HuH-7 (cell line): Measurements from ENCODE around the gene SLC25A19.
"Not testable (repeated sequence)": the region's sequence is repeated elsewhere in the genome, so short reads cannot be mapped to it uniquely, and the experiment has no call there.

ENCODE experiments used
- DNase-seq: peaks from one replicate; pipeline ENCODE4 v3.0.0; 2011; ENCODE audit warnings: low spot score

Gene SLC25A19

GRCh38 chr17:75301502-75302206 lies 12.4 kb upstream of the SLC25A19 start:
- no peak for DNase-seq

- DNase-seq, result no peak
Measured at GRCh38 chr17:75301049-75301448, 11.8 kb upstream of the SLC25A19 start.

DNA sequence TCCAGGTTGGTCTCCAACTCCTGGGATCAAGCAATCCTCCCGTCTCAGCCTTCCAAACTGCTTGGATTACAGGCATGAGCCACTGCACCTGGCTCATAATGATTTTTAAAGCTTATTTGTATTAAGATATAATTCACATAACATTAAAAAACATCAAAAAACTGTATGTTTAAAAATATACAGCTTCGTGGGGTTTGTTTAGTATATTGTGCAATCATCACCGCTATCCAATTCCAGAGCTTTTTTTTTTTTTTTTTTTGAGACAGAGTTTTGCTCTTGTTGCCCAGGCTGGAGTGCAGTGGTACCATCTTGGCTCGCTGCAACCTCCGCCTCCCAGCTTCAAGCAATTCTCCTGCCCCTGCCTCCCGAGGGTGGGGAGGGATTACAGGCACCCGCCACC lies 11.0 kb upstream of the SLC25A19 start:
- DNase-seq, result no peak

- peak; percentile 45 for DNase-seq
Measured at GRCh38 chr17:75295201-75296158, 6.2 kb upstream of the SLC25A19 start.

GRCh38 chr17:75292810-75293448 lies 3.7 kb upstream of the SLC25A19 start:
- DNase-seq, result not testable (repeated sequence)

GRCh38 chr17:75289832-75290337 lies 652 bp upstream of the SLC25A19 start:
- no peak for DNase-seq

GRCh38 chr17:75288770-75289114 lies 491 bp downstream of the SLC25A19 start:
- DNase-seq, result no peak

DNA sequence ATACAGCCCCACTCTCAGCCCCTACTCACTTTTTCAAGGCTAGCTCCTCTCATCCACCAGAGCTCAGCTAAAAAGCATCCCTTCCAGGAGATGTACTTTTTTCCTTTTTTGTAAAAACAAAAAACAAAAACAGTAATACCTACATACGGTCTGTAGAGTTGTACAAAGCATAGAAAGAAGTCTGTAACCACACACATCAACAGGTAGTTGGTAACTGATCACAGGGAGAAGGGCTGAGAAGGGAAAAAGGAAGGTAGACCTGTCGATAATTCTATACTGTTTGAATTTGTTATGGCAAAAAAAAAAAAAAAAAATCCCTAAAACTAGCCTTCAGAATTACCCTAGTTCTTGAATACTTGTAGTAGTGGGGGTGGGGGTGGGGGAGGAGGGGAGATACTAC lies 874 bp downstream of the SLC25A19 start:
- DNase-seq, result no peak

DNA sequence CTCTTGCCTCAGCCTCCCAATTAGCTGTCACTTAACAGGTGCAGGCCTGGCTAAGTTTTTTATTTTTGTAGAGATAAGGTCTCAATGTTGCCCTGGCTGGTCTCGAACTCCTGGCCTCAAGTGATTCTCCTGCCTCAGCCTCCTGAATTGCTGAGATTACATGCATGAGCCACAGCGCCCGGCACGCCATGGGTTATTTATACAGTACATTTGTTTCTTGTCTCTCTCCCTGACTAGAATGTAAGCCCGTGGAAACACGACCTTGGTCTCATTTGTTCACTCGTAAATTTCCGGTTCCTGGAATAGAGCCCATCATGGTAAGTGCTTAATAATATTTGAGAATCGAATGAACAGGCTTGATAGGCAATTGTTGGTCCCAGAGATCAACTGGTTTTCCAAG lies 2.0 kb downstream of the SLC25A19 start:
- no peak for DNase-seq

GRCh38 chr17:75285123-75285522 lies 4.1 kb downstream of the SLC25A19 start:
- DNase-seq, result no peak

DNA sequence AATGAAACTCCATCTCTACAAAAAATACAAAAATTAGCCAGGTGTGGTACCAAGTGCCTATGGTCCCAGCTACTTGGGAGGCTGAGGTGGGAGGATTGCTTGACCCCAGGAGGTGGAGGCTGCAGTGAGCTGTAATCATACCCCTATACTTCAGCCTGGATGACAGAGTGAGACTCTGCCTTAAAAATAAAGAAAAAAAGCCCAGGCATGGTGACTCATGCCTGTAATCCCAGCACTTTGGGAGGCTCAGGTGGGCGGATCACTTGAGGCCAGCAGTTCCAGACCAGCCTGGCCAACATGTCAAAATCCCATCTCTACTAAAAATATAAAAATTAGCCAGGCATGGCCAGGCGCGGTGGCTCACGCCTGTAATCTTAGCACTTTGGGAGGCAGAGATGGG lies 9.0 kb downstream of the SLC25A19 start:
- not testable (repeated sequence) for DNase-seq

GRCh38 chr17:75277664-75278071 lies 11.6 kb downstream of the SLC25A19 start:
- no peak for DNase-seq

DNA sequence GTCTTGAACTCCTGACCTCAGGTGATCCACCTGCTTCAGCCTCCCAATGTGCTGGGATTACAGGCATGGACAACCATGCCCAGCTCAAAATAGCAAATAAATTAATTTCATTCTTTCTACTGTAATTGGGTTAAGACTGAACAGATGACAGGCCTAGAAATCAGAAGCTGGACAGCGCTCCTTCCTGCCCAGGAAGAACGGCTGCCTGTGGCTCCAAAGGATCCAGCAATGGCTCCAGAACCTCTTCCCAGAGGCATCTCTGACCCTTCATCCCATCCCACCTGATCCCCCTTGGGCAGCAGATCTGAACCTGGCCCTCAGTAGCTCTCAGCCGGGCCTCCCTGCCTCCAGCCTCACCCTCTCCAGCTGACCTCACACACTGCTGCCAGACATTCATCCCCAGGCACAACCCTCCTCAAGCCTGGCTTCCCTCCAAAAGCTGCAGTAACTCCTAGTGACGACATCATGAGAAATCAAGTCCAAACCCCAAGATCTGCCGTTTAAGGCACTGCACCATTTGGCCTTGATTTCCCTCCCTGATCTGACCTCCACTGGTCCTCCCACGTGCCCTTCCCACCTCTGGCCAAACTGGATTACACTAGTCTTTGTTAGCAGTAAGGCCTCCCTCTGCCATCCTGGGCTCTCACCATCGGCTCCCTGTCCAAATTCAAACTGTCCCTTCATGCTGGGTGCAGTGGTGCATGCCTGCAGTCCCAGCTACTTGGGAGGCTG lies 15.1 kb downstream of the SLC25A19 start:
- DNase-seq, result no peak

- no peak for DNase-seq
Measured at GRCh38 chr17:75272848-75273184, 16.4 kb downstream of the SLC25A19 start.

DNA sequence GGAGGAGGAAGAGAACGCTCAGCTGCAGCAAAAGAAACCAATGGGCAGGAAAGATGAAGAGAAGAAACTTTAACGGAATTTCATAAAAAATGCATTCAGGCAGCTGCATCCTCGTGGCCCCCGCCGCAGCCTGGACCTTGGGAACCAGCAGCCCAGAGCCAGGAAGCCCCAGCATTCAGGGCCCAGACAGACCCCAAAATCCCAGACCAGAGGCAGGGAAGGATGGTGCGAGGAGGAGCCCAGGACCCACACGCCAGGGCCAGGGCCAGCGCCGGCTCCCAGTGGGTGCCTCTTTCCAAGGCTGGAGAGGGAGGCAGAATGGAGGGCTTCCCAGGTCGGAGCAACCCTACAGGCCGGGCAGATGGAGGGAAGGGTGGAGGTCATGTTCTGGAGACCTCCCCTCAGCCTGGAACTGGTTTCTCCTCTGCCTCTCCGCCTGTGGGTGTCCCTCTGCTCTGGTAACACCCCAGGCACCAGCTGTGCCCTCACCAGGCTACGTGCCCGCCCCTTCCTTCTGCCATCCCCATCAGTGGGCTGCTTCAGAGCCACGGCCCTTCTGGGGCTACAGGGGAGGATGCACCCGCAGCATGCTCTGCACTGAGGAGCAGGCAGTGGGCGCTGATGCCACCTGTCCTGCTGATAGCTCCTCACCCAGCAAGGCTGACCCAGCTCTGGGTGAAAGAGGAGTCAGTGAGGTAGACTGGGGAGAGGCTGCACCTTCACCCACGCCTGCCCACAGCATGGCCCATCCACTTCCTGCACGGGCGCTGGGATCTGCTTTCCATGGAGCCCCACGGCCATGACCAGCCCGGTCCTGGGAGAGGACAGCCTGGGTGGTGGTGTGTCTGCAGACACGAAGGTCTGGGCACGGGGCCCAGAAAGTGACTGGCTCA lies 17.0 kb downstream of the SLC25A19 start:
- DNase-seq, result no peak

- DNase-seq, result peak; percentile 94
Measured at GRCh38 chr17:75271233-75271954, 17.8 kb downstream of the SLC25A19 start.

GRCh38 chr17:75270966-75271232 lies 18.3 kb downstream of the SLC25A19 start, which contains the start of gene MIF4GD:
Gene MIF4GD (minus strand): TSS chr17:75271231. CDS start chr17:75270195, 1,036 bp downstream.
- no peak for DNase-seq

- peak; percentile 93 for DNase-seq
Measured at GRCh38 chr17:75270218-75270965, 18.8 kb downstream of the SLC25A19 start.

DNA sequence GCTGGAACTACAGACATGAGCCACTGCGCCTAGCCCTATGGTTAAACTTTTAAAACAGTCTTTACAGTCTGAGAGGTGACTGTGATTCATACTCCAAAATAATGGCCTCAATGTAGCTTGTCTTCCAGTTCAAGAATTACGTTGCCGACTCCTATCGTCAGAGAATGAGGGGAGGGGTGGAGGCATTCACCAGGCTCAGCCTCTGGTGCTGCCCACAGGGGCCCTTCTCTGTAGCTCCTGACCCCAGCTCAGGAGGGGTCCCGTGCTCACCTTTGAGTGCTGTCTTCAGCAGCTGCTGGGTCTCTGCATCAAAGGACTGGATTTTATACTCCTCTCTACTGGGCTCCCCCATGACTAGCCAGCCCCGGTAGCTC lies 19.4 kb downstream of the SLC25A19 start:
- DNase-seq, result no peak
